ENCODE measurements around the gene MRPS18A. TPM values are rescaled to one million over a fixed set of nuclear protein-coding genes. Genes with fewer than 3 reads are reported as not detected.

The MRPS18A gene
- total RNA-seq = 39.5 TPM
- long read RNA-seq, transcript MRPS18A-202 (6 exons, 1,062 nt) = major isoform, 48 of 50 reads
- long read RNA-seq, partial matches to known transcripts = 1 of 50 reads
- long read RNA-seq, other reads (novel, unspliced or antisense) = 1 of 50 reads

GRCh38 chr6:43687437-43688347 lies at the start of gene MRPS18A:
Gene MRPS18A (minus strand): TSS chr6:43687791. CDS start chr6:43687779, 12 bp downstream.
- peak; percentile 98 for ATAC-seq (ENCODE audit: poor library complexity)
- DNase-seq = peak; percentile 92
- intact Hi-C loops (cut with DNase I) = no loop called here

DNA sequence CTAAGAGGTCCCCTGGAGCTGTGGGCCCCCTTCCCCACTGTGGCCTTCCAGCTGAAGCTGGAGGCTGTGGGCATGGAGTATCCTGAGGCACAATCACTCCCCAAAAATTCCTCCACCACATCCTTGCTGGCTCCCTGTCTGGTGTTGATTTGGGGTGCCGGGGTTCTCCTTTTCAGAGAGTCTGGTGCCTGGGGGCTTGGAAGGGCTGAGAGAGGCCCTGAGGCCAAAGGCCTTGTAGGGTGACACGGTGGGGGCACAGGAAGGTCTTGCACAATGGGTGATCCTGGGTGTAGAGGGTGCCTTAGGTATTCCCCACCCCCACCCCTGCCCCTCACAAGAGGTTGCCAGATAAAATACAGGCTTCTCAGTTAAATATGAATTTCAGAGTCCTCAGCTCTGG lies 49.3 kb upstream of the MRPS18A start:
- intact Hi-C loops (cut with DNase I) = no loop called here
- DNase-seq = no peak
- ATAC-seq (ENCODE audit: poor library complexity) = no peak

GRCh38 chr6:43736211-43736786 lies 48.7 kb upstream of the MRPS18A start:
- ATAC-seq (ENCODE audit: poor library complexity) (no peak), DNase-seq (no peak)
- intact Hi-C loops (cut with DNase I) = no loop called here

DNA sequence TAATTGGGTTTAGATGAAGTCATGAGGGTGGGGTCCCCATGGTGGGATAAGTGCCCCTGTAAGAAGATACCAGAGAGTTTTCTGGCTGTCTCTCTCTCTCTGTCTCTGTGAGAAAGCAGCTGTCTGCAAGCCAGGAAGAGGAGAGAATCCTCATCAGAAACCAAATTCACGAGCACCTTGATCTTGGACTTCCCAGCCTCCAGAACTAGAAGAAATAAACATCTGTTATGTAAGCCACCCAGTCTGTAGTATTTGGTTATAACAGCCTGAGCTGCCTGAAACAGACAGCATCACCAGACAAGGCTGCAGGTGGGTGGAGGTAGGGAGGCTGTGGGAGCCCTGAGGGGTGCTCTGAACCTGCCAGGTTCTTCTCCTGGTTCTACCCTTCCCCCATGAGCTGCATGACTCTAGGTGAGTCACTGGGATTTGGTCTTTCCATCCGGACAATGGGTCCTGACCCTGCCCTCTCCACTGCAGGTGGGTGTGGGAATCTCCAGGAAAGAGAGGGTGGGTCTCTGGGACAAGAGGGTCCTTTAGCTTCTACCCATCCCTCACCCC lies 48.1 kb upstream of the MRPS18A start:
- DNase-seq (no peak), ATAC-seq (ENCODE audit: poor library complexity) (no peak)
- intact Hi-C loops (cut with DNase I) = no loop called here

DNA sequence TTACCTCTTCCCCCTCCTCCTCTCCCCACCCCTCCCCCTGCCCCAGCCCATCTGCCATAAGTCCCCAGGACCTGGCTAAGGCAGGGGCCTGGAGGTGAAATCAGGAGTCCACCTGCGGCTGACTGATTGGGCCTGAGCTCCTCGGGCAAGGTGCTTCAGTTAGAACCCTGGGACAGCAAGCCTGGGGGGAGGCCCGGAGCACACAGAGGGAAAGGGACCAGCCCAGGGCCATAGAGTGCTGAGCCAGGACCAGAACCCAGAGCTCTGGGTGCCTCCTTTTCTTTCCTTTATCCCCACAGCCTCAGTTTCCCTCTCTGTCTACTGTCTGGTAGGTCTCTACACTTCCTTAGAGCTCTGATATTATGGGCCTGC lies 46.7 kb upstream of the MRPS18A start:
- DNase-seq = no peak
- intact Hi-C loops (cut with DNase I) = no loop called here

DNA sequence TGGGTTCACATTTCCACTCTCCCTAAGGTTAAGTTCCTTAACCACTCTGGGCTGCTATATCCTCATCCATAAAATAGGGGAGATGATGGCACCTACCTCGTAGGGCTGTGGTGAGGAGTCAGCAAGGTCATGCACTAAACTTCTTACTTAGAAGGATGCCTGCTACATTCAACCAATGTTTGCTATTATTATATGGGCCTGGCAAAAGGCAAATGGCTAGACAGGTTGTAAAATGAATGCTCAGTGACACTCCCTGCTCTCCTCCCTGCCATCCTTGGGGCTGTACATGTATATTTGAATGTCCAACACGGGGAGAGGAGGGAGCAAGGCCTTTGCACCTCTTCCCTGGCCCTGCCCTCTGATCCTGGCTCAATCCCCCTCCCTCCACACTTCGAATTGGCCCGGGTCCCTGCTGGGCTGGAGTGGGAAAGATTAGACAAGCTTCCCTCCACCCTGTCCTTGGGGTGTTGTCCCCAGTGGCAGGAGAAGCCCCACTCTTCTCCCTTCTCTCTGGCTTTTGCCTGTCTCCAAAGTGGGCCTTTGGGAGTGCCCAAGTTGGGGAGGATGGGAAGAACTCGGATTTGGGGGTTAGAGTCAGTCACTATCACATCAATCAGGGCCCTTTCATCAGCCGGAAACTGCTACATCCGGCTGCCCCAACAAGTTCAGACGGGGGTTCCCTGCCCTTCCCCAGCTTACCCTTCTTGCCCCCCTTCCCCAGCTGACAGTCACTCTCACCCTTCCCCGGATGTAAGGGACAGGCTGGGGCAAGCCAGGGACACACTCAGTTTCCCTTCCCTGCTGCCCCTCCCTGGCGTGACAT lies 46.1 kb upstream of the MRPS18A start:
- ATAC-seq (ENCODE audit: poor library complexity) (no peak), DNase-seq (no peak)
- intact Hi-C loops (cut with DNase I) = no loop called here

More for the DNA sequence above, 46.7 kb upstream of the MRPS18A start:
- ATAC-seq (ENCODE audit: poor library complexity) = no peak

GRCh38 chr6:43730634-43731033 lies 43.0 kb upstream of the MRPS18A start:
- no peak for ATAC-seq (ENCODE audit: poor library complexity)
- intact Hi-C loops (cut with DNase I) = no loop called here
- no peak for DNase-seq

GRCh38 chr6:43729537-43729936 lies 41.9 kb upstream of the MRPS18A start:
- ATAC-seq (ENCODE audit: poor library complexity) (no peak), DNase-seq (no peak)
- intact Hi-C loops (cut with DNase I) = loop anchor here (5.0 kb wide), 1 partner anchor 38 kb away; no protein-coding TSS in a partner anchor

DNA sequence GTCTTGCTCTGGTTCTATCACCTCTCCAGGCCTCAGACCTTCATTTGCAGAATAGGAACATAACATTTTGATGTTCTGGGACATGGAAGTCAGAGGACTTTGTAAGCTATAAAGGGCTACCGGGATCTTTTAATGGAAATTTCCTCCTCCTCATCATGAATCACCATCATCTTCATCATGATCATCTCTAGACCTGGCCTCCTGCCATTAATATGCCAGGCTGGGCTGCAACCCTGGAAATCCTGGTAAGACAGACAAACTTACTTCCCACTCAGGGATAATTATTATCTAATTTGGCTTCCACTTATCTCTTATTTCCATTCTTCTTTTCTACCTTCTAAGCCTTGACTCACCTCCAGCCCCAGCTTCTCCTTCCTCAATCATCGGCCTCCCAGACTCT lies 41.0 kb upstream of the MRPS18A start:
- intact Hi-C loops (cut with DNase I) = loop anchor here (5.0 kb wide), 1 partner anchor 39 kb away; no protein-coding TSS in a partner anchor
- no peak for DNase-seq
- ATAC-seq (ENCODE audit: poor library complexity) = no peak

DNA sequence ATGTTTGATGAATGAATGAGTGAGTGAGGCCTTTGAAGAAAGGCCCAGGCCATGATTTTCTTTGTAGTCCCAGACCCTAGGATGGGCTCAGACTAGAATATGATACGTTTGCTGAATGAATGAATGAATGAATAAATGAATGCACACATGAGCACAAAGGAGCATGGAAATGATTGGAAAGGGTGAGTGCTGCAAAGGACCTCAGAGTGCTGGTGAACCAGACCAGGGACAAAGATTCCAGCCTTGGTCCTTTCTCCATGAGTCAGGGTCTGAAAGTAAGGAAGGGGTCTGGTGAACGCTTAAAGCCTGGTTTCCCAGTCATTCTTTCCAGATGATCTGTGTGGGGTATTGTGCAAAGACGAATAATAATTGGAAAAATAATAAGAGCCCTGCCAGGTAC lies 40.0 kb upstream of the MRPS18A start:
- ATAC-seq (ENCODE audit: poor library complexity) (no peak), DNase-seq (no peak)
- intact Hi-C loops (cut with DNase I) = loop anchor here (5.0 kb wide), 1 partner anchor 40 kb away; no protein-coding TSS in a partner anchor

DNA sequence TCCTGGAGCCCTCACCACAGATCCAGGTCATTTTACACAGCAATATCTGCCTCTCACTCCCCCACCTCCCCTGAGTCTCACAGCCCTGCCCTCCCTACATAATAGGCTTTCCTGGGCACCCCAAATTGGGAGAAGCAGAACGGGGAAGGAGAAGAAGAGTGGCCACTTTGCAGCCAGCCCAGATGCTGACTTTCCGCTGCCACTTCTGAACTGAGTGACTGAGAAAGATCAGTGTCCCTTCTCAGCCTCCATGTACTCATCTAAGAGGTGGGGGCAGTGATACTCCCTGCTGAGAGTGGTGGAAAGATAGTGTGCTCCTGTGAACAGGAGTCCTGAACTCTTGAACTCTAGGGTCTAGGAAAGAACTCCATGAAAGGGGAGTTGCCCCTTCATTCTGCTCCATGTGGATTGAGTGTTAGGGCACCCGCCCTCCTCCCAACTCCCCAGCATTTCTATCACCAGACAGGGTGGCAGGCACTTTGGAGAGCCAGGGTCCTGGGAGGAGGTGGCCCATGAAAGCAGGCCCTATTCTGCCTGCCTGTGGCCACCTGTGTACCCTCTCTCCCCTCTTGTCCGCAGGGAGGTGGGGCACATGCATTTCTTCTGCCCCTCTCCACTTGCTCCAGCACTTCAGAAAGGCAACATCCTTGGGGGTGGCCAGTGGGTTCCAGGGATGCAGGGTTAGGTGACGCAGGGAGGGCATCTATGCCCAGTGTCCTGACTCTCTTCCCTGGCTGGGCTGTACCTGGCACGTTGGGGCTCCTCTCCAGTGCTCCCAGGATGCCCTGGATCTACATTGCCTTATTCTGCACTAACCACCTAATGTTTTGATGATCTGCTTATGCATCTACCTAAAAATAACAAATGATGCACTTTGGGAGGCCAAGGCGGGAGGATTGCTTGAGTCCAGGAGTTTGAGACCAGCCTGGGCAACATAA lies 38.3 kb upstream of the MRPS18A start:
- intact Hi-C loops (cut with DNase I) = loop anchor here (5.0 kb wide), 1 partner anchor 41 kb away; no protein-coding TSS in a partner anchor
- ATAC-seq (ENCODE audit: poor library complexity) (no peak), DNase-seq (no peak)

GRCh38 chr6:43724914-43725642 lies 37.5 kb upstream of the MRPS18A start:
- intact Hi-C loops (cut with DNase I) = loop anchor here (5.0 kb wide), 2 partner anchors 42 to 352 kb away; no protein-coding TSS in a partner anchor
- DNase-seq (peak; percentile 89), ATAC-seq (ENCODE audit: poor library complexity) (peak; percentile 87)

DNA sequence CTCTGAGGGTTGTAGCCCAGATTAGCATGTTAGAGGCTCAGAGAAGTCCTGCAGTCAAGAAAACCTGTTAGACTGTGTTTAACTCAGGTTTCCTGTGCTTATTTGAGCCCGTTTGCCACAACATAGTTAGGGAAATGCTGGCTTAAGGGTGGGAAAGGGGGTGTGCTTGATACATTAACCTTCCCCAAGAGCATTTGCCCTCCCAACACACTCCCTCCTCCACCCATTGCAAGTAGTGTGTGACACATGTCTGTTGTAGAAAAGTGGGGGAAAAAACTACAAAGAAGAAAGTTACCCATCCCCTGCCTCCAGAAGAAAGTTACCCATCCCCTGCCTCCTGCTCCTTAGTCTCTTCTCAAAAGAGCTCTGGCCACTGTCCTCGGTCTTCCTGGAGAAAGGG lies 36.8 kb upstream of the MRPS18A start:
- ATAC-seq (ENCODE audit: poor library complexity) (no peak), DNase-seq (no peak)
- intact Hi-C loops (cut with DNase I) = loop anchor here (5.0 kb wide), 1 partner anchor 353 kb away; no protein-coding TSS in a partner anchor

- intact Hi-C loops (cut with DNase I) = loop anchor here (5.0 kb wide), 1 partner anchor 353 kb away; no protein-coding TSS in a partner anchor
- ATAC-seq (ENCODE audit: poor library complexity) (peak; percentile 90), DNase-seq (peak; percentile 75)
These were observed 36.2 kb upstream of the MRPS18A start for GRCh38 chr6:43723737-43724295.

DNA sequence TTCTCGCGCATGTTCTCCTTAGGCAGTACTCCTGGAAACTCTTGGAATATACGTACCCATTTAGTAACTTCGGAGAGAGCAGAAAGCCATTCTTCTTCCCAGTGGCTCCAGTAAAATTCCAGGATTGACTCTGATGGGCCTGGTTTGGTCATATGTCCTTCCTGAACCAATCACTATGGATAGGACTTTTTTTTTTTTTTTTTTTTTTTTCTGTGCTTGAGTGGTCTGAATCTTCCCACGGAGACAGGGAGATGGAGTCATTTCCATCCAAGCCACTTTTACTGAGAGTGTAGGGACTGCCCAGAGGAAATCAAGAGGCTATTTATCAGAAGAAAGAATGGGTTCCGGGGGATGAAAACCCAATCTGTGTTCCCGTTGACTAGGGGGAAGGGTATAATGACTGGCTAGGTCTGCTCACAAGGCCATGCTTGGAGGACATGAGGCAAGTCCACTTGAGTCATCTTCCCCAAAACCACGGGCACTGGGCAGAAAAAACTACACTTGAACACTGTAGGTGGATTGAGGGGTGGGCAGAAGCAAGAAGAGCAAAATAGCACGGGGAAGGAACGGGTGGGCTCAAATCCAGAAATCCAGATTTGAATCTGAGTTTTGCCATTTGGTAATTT lies 35.4 kb upstream of the MRPS18A start:
- intact Hi-C loops (cut with DNase I) = loop anchor here (5.0 kb wide), 1 partner anchor 354 kb away; no protein-coding TSS in a partner anchor

DNA sequence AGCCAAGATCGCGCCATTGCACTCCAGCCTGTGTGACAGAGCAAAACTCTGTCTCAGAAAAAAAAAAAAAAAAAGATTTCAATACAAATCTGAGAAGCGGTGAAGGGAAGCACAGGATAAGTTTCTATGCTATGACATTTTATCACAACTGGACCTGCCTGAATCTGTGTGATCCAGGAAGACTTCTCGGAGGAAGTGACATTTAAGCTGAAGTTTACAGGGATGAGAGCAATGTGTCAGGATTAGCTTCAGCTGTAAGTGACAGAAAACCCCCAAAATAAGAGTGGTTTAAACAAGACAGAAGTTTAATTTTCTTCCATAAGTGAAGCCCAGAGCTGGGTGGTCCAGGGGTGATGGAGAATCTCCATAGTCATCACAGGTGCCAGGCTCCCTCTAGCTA lies 33.4 kb upstream of the MRPS18A start:
- no peak for DNase-seq
- ATAC-seq (ENCODE audit: poor library complexity) = no peak
- intact Hi-C loops (cut with DNase I) = loop anchor here (5.0 kb wide), 1 partner anchor 356 kb away; no protein-coding TSS in a partner anchor

More for the DNA sequence above, 35.4 kb upstream of the MRPS18A start:
- ATAC-seq (ENCODE audit: poor library complexity) (no peak), DNase-seq (no peak)

All from Right ventricle myocardium superior (tissue), 1 donor.